Mesothelial cell of epicardium (in vitro differentiated cells): ENCODE measurements around the gene CLUH. TPM values are rescaled to one million over a fixed set of nuclear protein-coding genes. Genes with fewer than 3 reads are reported as not detected.
"Not testable (repeated sequence)": the region's sequence is repeated elsewhere in the genome, so short reads cannot be mapped to it uniquely, and the experiment has no call there.

ENCODE experiments used
- DNase-seq, 2 experiments: peaks; one replicate each; pipeline ENCODE4 v3.0.0; 2021; ENCODE audit warnings: low spot score in 2 of 2; ENCODE audit not compliant: unreplicated experiment in 2 of 2
- H3K27ac Mint-ChIP-seq: 2 replicates; pipeline ENCODE4 v1.8.0; 2021; ENCODE audit warnings: mixed read lengths
- H3K27me3 Mint-ChIP-seq: 2 replicates; pipeline ENCODE4 v1.8.0; 2021; ENCODE audit warnings: low read depth, mixed read lengths
- H3K36me3 Mint-ChIP-seq: 2 replicates; pipeline ENCODE4 v1.8.0; 2021; ENCODE audit warnings: mixed read lengths
- H3K4me1 Mint-ChIP-seq: 2 replicates; pipeline ENCODE4 v1.8.0; 2021; ENCODE audit warnings: mixed read lengths
- H3K4me3 Mint-ChIP-seq: 2 replicates; pipeline ENCODE4 v1.8.0; 2021; ENCODE audit warnings: mild to moderate bottlenecking, moderate library complexity, mixed read lengths
- H3K9me3 Mint-ChIP-seq: 2 replicates; pipeline ENCODE4 v1.8.0; 2021; ENCODE audit warnings: mixed read lengths
- total RNA-seq: library from RNA; stranded (reverse); gene quantifications from 3 replicates; pipeline ENCODE4 v1.2.1, GENCODE V29; 2021
- TF ChIP-seq, protein P1 (sequence below): fragments of 200-600 bp; sonication (generic); IDR thresholded peaks from one replicate; pipeline ENCODE4 v1.5.0; 2021; ENCODE audit warnings: antibody characterized with exemption; ENCODE audit not compliant: unreplicated experiment

The CLUH gene
- total RNA-seq, 1 donor from 2014 or later = 46.9 TPM

GRCh38 chr17:2683912-2684311 lies 27.7 kb downstream of the CLUH start:
- no peak for DNase-seq
- H3K4me1 Mint-ChIP-seq = peaks cover 20% of the 10 kb centered on the region
- no peak overlapping the region for H3K4me3 Mint-ChIP-seq
- H3K9me3 Mint-ChIP-seq = no peaks in the 10 kb centered on the region
- no peak overlapping the region for H3K27ac Mint-ChIP-seq
- H3K36me3 Mint-ChIP-seq = peaks cover 23% of the 10 kb centered on the region
- no peaks in the 10 kb centered on the region for H3K27me3 Mint-ChIP-seq
- TF ChIP-seq, protein P1, sequence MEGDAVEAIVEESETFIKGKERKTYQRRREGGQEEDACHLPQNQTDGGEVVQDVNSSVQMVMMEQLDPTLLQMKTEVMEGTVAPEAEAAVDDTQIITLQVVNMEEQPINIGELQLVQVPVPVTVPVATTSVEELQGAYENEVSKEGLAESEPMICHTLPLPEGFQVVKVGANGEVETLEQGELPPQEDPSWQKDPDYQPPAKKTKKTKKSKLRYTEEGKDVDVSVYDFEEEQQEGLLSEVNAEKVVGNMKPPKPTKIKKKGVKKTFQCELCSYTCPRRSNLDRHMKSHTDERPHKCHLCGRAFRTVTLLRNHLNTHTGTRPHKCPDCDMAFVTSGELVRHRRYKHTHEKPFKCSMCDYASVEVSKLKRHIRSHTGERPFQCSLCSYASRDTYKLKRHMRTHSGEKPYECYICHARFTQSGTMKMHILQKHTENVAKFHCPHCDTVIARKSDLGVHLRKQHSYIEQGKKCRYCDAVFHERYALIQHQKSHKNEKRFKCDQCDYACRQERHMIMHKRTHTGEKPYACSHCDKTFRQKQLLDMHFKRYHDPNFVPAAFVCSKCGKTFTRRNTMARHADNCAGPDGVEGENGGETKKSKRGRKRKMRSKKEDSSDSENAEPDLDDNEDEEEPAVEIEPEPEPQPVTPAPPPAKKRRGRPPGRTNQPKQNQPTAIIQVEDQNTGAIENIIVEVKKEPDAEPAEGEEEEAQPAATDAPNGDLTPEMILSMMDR = no peak

DNA sequence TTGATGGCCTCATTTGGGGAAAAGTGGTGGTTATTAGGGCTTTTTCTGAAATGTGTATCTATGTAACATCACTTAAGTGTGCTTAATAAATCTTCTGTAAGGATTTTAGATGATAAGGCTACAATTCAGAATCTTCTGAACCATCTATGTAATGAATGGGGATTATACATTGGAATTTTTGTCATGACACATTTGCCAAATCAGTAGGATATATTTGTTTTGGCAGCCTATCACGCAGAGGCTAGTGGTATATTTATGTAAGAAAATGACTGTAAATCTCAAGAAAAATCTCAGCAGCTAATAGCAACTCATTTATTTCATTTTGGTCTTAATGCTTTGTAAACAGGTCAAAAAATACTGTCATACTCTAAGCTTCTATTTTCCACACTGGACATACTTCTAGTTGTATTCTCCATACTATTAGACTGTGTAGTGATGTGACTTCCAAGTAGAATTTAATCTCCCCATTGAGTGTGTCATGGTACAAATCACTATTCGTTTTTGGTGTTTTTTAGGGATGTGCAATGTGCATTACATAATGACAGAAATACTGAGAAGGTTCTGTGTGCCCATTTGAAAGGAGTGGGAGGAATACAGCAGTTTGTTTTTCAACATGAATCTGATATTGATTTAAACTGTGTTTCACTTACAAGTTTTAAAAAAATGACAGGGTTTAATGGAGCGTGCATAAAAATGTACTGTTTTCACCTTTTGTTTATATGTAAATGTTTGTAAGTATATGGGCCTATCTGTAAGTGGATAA lies 29.2 kb downstream of the CLUH start:
- no peaks in the 10 kb centered on the region for H3K27me3 Mint-ChIP-seq
- TF ChIP-seq, protein P1 = no peak
- H3K4me3 Mint-ChIP-seq = no peak overlapping the region
- H3K9me3 Mint-ChIP-seq = no peaks in the 10 kb centered on the region
- H3K4me1 Mint-ChIP-seq = peaks cover 20% of the 10 kb centered on the region
- no peak overlapping the region for H3K27ac Mint-ChIP-seq
- peaks cover 24% of the 10 kb centered on the region for H3K36me3 Mint-ChIP-seq
- DNase-seq = no peak

- no peak overlapping the region for H3K4me3 Mint-ChIP-seq
- H3K9me3 Mint-ChIP-seq = no peaks in the 10 kb centered on the region
- peaks cover 29% of the 10 kb centered on the region for H3K36me3 Mint-ChIP-seq
- peak overlapping the region; percentile 27 for H3K27ac Mint-ChIP-seq
- TF ChIP-seq, protein P1 = no peak
- H3K4me1 Mint-ChIP-seq = peaks cover 20% of the 10 kb centered on the region
- H3K27me3 Mint-ChIP-seq = no peaks in the 10 kb centered on the region
- no peak for DNase-seq
Observed at GRCh38 chr17:2681650-2682049, 29.9 kb downstream of the CLUH start.

DNA sequence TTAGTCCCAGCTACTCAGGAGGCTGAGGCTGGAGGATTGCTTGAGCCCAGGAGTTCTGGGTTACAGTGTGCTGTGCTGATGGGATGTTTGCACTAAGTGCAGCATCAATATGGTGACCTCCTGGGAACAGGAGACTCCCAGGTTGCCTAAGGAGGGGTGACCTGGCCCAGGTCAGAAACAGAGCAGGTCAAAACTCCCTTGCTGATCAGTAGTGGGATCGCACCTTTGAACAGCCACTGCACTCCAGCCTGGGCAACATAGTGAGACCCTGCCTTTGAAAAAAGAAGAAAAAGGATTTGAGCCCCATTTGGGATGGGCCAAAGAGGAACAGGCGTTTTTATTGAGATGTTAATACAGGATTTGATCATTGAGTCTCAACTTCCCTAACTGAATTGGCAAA lies 30.6 kb downstream of the CLUH start:
- no peaks in the 10 kb centered on the region for H3K27me3 Mint-ChIP-seq
- TF ChIP-seq, protein P1 = no peak
- DNase-seq = no peak
- H3K27ac Mint-ChIP-seq = no peak overlapping the region
- no peaks in the 10 kb centered on the region for H3K9me3 Mint-ChIP-seq
- peaks cover 20% of the 10 kb centered on the region for H3K4me1 Mint-ChIP-seq
- no peak overlapping the region for H3K4me3 Mint-ChIP-seq
- H3K36me3 Mint-ChIP-seq = peaks cover 32% of the 10 kb centered on the region

DNA sequence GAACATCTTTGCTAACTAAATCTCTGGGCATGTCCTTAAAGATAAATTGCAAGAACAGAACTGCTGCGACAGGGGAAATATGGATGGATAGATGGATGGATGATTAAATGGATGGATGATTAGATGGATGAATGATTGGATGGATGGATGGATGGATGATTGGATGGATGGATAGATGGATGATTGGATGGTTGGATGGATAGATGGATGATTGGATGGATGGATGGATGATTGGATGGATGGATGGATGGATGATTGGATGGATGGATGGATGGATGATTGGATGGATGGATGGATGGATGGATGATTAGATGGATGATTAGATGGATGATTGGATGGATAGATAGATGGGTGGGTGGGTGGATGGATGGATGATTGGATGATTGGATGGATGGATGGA lies 32.3 kb downstream of the CLUH start:
- H3K4me3 Mint-ChIP-seq, H3K9me3 Mint-ChIP-seq, DNase-seq, H3K27me3 Mint-ChIP-seq, H3K27ac Mint-ChIP-seq: not testable (repeated sequence)
- Mint-ChIP-seq H3K4me1 (peaks cover 20% of the 10 kb centered on the region), H3K36me3 (peaks cover 39% of the 10 kb centered on the region)

DNA sequence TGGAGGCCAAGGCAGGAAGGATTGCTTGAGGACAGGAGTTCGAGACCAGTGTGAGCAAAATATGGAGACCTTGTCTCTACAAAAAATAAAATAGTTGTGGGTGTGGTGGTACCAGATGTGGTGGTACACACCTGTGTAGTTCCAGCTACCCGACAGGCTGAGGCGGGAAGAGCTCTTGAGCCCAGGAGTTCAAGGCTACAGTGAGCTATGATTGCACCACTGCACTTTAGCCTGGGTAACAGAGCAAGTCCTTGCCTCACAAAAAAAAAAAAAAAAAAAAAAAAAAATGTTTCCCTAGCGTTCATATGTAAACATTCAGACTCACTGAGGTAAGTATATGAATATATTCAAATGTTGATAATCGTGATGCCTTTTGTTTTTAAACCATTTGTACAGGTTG lies 39.5 kb downstream of the CLUH start:
- H3K4me1 Mint-ChIP-seq = no peaks in the 10 kb centered on the region
- no peak overlapping the region for H3K27ac Mint-ChIP-seq
- no peaks in the 10 kb centered on the region for H3K27me3 Mint-ChIP-seq
- H3K9me3 Mint-ChIP-seq = no peaks in the 10 kb centered on the region
- TF ChIP-seq, protein P1 = no peak
- DNase-seq = no peak
- peaks cover 46% of the 10 kb centered on the region for H3K36me3 Mint-ChIP-seq
- H3K4me3 Mint-ChIP-seq = no peak overlapping the region

- H3K27me3 Mint-ChIP-seq, H3K4me3 Mint-ChIP-seq, H3K4me1 Mint-ChIP-seq, H3K27ac Mint-ChIP-seq, DNase-seq, H3K9me3 Mint-ChIP-seq: not testable (repeated sequence)
- peaks cover 25% of the 10 kb centered on the region for H3K36me3 Mint-ChIP-seq
Observed at GRCh38 chr17:2660410-2660809, 51.2 kb downstream of the CLUH start.

- not testable (repeated sequence) for H3K4me3 Mint-ChIP-seq, DNase-seq, H3K9me3 Mint-ChIP-seq
Observed at GRCh38 chr17:2659337-2659736, 52.2 kb downstream of the CLUH start.

More at GRCh38 chr17:2659337-2659736, 52.2 kb downstream of the CLUH start:
- H3K36me3 Mint-ChIP-seq = peaks cover 23% of the 10 kb centered on the region
- H3K4me1 Mint-ChIP-seq, H3K27me3 Mint-ChIP-seq, H3K27ac Mint-ChIP-seq: not testable (repeated sequence)
